ENCODE measurements around the gene ATP8A2.

The ATP8A2 gene

DNA sequence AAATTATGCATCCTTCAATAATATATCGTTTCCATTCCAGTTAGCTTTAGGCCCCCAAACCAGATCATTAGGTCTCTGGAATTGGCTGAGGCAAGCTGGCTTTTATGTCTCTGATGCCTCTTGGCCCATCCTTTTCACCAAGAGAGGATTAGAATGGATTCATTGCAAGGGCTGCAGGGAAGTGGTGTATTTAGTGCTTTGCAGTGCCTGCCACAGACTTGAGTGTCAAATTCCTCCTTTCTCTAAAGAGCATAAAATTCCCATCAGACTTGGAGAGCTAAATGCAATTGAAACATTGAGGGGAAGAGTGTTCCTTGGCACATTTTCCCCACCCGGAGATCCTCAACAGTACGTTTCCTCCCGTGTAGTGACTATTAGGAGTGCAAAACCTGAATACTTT lies 302.6 kb downstream of the ATP8A2 start:
- TF ChIP-seq, protein P1, sequence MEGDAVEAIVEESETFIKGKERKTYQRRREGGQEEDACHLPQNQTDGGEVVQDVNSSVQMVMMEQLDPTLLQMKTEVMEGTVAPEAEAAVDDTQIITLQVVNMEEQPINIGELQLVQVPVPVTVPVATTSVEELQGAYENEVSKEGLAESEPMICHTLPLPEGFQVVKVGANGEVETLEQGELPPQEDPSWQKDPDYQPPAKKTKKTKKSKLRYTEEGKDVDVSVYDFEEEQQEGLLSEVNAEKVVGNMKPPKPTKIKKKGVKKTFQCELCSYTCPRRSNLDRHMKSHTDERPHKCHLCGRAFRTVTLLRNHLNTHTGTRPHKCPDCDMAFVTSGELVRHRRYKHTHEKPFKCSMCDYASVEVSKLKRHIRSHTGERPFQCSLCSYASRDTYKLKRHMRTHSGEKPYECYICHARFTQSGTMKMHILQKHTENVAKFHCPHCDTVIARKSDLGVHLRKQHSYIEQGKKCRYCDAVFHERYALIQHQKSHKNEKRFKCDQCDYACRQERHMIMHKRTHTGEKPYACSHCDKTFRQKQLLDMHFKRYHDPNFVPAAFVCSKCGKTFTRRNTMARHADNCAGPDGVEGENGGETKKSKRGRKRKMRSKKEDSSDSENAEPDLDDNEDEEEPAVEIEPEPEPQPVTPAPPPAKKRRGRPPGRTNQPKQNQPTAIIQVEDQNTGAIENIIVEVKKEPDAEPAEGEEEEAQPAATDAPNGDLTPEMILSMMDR (IDR thresholded peaks at IDR 0.05; ENCODE audit: borderline replicate concordance, control extremely low read depth, extremely low read depth, insufficient read depth, missing control alignments) = no peak
- DNase-seq (ENCODE audit: low spot score) = no peak
- in situ Hi-C loops (cut with MboI; ENCODE audit: low sequenced_read_pairs, unreplicated experiment) = no loop called here

DNA sequence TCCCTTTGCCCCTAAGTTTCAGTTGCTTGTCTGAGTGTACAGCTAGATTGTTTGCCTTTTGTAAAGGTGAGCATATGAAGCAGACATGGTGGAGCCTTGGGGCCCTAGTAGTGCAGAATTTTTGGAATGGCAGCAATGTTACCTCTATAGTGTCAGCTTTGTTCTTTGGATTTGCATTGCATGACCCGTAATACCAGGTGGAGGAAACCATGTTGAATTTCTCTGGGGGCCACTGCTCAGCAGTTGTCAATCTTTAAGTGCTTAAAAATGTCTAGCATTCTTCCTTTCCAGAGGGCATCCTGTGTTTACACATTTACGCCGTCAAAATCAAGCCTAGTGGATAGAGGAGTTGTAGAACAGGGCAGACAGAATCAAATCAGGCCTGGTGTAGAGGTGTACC lies 303.3 kb downstream of the ATP8A2 start:
- TF ChIP-seq, protein P1 (IDR thresholded peaks at IDR 0.05; ENCODE audit: borderline replicate concordance, control extremely low read depth, extremely low read depth, insufficient read depth, missing control alignments) = no peak
- in situ Hi-C loops (cut with MboI; ENCODE audit: low sequenced_read_pairs, unreplicated experiment) = no loop called here
- no peak for DNase-seq (ENCODE audit: low spot score)

DNA sequence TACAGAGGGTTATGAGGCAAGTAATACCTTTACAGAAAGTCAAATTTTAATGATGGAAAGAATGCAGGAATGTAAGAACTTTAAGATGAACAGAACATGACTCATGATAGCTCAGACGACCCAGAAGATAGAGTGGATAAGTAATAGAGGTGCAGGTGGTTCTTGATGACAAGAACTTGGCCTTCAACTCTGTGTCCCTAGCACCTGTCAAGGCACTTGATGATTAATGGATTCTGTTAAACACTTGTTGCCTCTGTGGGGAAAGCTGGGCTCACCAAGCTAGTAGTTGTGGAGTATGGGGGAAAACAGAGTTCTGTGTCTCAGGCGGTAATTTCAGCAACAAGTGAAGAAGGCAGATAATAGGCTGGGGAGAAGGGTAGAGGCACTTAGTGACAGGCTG lies 306.2 kb downstream of the ATP8A2 start:
- TF ChIP-seq, protein P1 (IDR thresholded peaks at IDR 0.05; ENCODE audit: borderline replicate concordance, control extremely low read depth, extremely low read depth, insufficient read depth, missing control alignments) = no peak
- in situ Hi-C loops (cut with MboI; ENCODE audit: low sequenced_read_pairs, unreplicated experiment) = no loop called here
- no peak for DNase-seq (ENCODE audit: low spot score)

DNA sequence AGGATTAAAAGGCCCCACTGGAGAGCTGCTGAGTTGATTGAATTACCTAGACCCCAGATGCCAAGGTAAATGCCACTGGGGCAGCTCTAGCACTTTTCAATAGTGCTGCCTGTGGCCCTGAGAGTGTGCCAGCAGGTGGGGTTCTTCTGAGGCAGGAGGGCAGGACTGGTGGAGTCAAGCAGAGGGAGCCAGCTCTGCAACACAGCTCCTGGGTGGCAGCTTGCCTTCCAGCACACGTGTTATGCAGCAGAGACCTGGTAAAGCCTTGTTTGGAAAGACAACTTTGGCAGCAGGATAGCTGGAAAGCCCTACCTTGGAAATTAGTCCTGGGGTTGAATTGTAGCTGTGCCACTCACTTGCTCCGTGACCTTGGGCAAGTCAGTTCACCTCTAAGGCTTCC lies 306.6 kb downstream of the ATP8A2 start:
- in situ Hi-C loops (cut with MboI; ENCODE audit: low sequenced_read_pairs, unreplicated experiment) = no loop called here

DNA sequence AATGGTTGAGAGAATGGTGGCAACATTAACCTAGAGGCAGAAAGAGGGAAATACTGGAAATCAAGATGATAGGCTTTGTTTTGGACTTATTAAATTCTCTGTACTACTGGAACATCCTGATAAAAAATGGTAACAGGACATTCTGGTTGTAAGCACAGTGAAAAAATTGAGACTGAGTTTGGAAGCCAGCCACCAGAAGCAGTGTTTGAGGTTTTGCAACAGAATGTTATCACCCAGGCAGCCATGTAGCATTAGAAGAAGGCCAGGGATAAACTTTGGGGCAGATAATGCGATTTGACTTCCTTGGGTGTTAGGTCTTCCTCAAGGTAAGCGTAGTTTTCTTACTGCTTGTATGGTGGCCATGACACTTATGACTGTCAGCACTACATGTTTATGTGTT lies 307.4 kb downstream of the ATP8A2 start:
- in situ Hi-C loops (cut with MboI; ENCODE audit: low sequenced_read_pairs, unreplicated experiment) = no loop called here
- DNase-seq (ENCODE audit: low spot score) = no peak
- TF ChIP-seq, protein P1 (IDR thresholded peaks at IDR 0.05; ENCODE audit: borderline replicate concordance, control extremely low read depth, extremely low read depth, insufficient read depth, missing control alignments) = no peak

More for the DNA sequence above, 306.6 kb downstream of the ATP8A2 start:
- TF ChIP-seq, protein P1 (IDR thresholded peaks at IDR 0.05; ENCODE audit: borderline replicate concordance, control extremely low read depth, extremely low read depth, insufficient read depth, missing control alignments) = no peak
- no peak for DNase-seq (ENCODE audit: low spot score)

DNA sequence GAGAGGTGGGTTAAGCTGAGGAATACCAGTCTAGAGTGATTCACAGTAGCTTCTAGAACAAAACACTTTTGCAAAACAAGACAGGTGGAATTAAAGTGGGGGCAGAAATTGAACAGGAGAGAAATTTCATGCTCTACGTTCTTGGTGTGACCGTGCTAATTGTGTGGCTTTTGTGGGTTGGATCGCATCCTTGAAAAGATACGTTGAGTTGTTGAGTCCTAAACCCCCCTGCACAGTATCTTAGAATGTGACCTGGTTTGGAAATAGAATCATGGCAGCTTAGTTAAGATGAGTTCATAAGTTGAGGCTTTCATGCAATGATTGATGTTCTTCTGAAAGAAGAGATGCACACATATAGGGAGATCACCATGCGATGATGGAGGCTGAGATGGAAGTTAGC lies 308.2 kb downstream of the ATP8A2 start:
- in situ Hi-C loops (cut with MboI; ENCODE audit: low sequenced_read_pairs, unreplicated experiment) = no loop called here
- DNase-seq (ENCODE audit: low spot score) = no peak
- TF ChIP-seq, protein P1 (IDR thresholded peaks at IDR 0.05; ENCODE audit: borderline replicate concordance, control extremely low read depth, extremely low read depth, insufficient read depth, missing control alignments) = no peak

DNA sequence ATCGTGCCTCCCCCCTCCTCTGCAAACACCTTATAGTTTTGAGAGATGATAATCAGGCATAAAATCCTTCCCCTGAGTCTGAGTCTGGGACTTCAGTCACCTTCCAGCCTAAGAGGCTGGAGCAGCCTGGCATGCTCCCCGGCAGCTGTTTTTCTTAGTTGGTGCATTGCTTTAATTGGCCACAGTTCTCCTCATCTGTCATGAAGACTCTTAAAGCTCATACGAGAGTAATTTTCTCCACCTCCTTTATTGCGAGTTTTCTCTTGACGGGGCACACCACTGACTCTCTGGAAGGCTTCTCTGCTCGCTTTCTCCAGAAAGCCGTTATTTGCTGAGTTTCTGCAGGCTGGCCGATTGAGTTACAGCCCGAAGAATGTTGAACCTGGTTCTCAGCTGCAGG lies 310.5 kb downstream of the ATP8A2 start:
- in situ Hi-C loops (cut with MboI; ENCODE audit: low sequenced_read_pairs, unreplicated experiment) = no loop called here
- TF ChIP-seq, protein P1 (IDR thresholded peaks at IDR 0.05; ENCODE audit: borderline replicate concordance, control extremely low read depth, extremely low read depth, insufficient read depth, missing control alignments) = no peak
- DNase-seq (ENCODE audit: low spot score) = no peak
